Mesenchymal stem cell (in vitro differentiated cells and primary cell): Measurements from ENCODE around the gene AFP.

ENCODE experiments used
- DNase-seq: peaks from one replicate; pipeline ENCODE4 v3.0.0-alpha.2; 2013
- H2AFZ ChIP-seq: one replicate; pipeline ENCODE4 v1.6.1; 2013; ENCODE audit warnings: low read depth, mild to moderate bottlenecking, control low read depth, inconsistent platforms, low read length, moderate library complexity
- H2AK5ac ChIP-seq: 2 replicates; pipeline ENCODE4 v1.6.1; 2013; ENCODE audit warnings: low read length, moderate library complexity, mild to moderate bottlenecking, inconsistent platforms; ENCODE audit not compliant: severe bottlenecking
- H2BK120ac ChIP-seq: one replicate; pipeline ENCODE4 v1.6.1; 2013; ENCODE audit warnings: low read depth, mild to moderate bottlenecking, inconsistent platforms, low read length, moderate library complexity
- H2BK12ac ChIP-seq, 2 experiments: one replicate each; pipeline ENCODE4 v1.6.1; 2013; ENCODE audit warnings: inconsistent platforms in 2 of 2, low read length in 2 of 2, mild to moderate bottlenecking in 2 of 2, moderate library complexity in 2 of 2, control low read depth in 1 of 2
- H2BK15ac ChIP-seq: one replicate; pipeline ENCODE4 v1.6.1; 2013; ENCODE audit warnings: mild to moderate bottlenecking, low read depth, inconsistent platforms; ENCODE audit not compliant: poor library complexity, severe bottlenecking
- H2BK5ac ChIP-seq: 2 replicates; pipeline ENCODE4 v1.6.1; 2013; ENCODE audit warnings: low read depth, mild to moderate bottlenecking, low read length, control low read depth, inconsistent platforms; ENCODE audit not compliant: poor library complexity, severe bottlenecking
- H3K14ac ChIP-seq, 2 experiments: one replicate each; pipeline ENCODE4 v1.6.1; 2013; ENCODE audit warnings: inconsistent platforms in 2 of 2, low read length in 2 of 2, control low read depth in 1 of 2, mild to moderate bottlenecking in 1 of 2, moderate library complexity in 1 of 2
- H3K18ac ChIP-seq, 2 experiments: one replicate each; pipeline ENCODE4 v1.6.1; 2013; ENCODE audit warnings: inconsistent platforms in 2 of 2, low read length in 2 of 2, control low read depth in 1 of 2, low read depth in 1 of 2, mild to moderate bottlenecking in 1 of 2
- H3K23ac ChIP-seq, 2 experiments: one replicate each; pipeline ENCODE4 v1.6.1; 2013; ENCODE audit warnings: inconsistent platforms in 2 of 2, low read length in 2 of 2, mild to moderate bottlenecking in 2 of 2, moderate library complexity in 2 of 2, control low read depth in 1 of 2
- H3K27ac ChIP-seq: 2 replicates; pipeline ENCODE4 v1.5.1; 2013; ENCODE audit warnings: mild to moderate bottlenecking, moderate library complexity, low read length, control low read depth, inconsistent platforms; ENCODE audit not compliant: poor library complexity, severe bottlenecking
- H3K27me3 ChIP-seq, 2 experiments: 2 replicates each; pipeline versions ENCODE4 v1.6.1 to v1.7.0; 2013; ENCODE audit warnings: low read length in 2 of 2, mild to moderate bottlenecking in 2 of 2, moderate library complexity in 2 of 2, control low read depth in 1 of 2, inconsistent platforms in 1 of 2; ENCODE audit not compliant: control insufficient read depth in 1 of 2, insufficient read depth in 1 of 2
- H3K36me3 ChIP-seq, 2 experiments: 2 replicates each; pipeline versions ENCODE4 v1.6.1 to v1.7.0; 2013; ENCODE audit warnings: low read length in 2 of 2, control low read depth in 1 of 2, inconsistent platforms in 1 of 2, low read depth in 1 of 2, mild to moderate bottlenecking in 1 of 2; ENCODE audit not compliant: insufficient read depth in 2 of 2, control insufficient read depth in 1 of 2
- H3K4ac ChIP-seq, 2 experiments: one replicate each; pipeline ENCODE4 v1.6.1; 2013; ENCODE audit warnings: inconsistent platforms in 2 of 2, low read length in 2 of 2, mild to moderate bottlenecking in 2 of 2, moderate library complexity in 2 of 2, control low read depth in 1 of 2, low read depth in 1 of 2
- H3K4me1 ChIP-seq: 2 replicates; pipeline ENCODE4 v1.6.1; 2013; ENCODE audit warnings: low read depth, low read length, control low read depth; ENCODE audit not compliant: control insufficient read depth, insufficient read depth
- H3K4me2 ChIP-seq: 2 replicates; pipeline ENCODE4 v1.6.1; 2013; ENCODE audit warnings: low read length, mild to moderate bottlenecking, inconsistent platforms; ENCODE audit not compliant: poor library complexity, severe bottlenecking
- H3K4me3 ChIP-seq, 2 experiments: 2 replicates each; pipeline versions ENCODE4 v1.5.1 to v1.7.0; 2013; ENCODE audit warnings: low read length in 2 of 2, mild to moderate bottlenecking in 2 of 2, control low read depth in 1 of 2, low read depth in 1 of 2; ENCODE audit not compliant: insufficient read depth in 1 of 2
- H3K79me1 ChIP-seq: replicated peaks from 2 replicates; pipeline ENCODE4 v1.6.1; 2013; ENCODE audit warnings: mild to moderate bottlenecking, control low read depth, low read length, inconsistent platforms; ENCODE audit not compliant: poor library complexity, severe bottlenecking
- H3K9ac ChIP-seq: 2 replicates; pipeline ENCODE4 v1.7.0; 2013; ENCODE audit warnings: mild to moderate bottlenecking, low read length, moderate library complexity
- H3K9me3 ChIP-seq: 2 replicates; pipeline ENCODE4 v1.7.0; 2013; ENCODE audit warnings: mild to moderate bottlenecking, low read length; ENCODE audit not compliant: control insufficient read depth
- H4K8ac ChIP-seq: one replicate; pipeline ENCODE4 v1.6.1; 2013; ENCODE audit warnings: inconsistent platforms, mild to moderate bottlenecking, low read length, moderate library complexity
- H4K91ac ChIP-seq: one replicate; pipeline ENCODE4 v1.6.1; 2013; ENCODE audit warnings: mild to moderate bottlenecking, low read length, inconsistent platforms
- WGBS: methylation state at CpG from one replicate; pipeline ENCODE4 v1.1.7; 2013; ENCODE audit warnings: mixed read lengths; 5-methylcytosine and 5-hydroxymethylcytosine counted together

AFP gene

DNA sequence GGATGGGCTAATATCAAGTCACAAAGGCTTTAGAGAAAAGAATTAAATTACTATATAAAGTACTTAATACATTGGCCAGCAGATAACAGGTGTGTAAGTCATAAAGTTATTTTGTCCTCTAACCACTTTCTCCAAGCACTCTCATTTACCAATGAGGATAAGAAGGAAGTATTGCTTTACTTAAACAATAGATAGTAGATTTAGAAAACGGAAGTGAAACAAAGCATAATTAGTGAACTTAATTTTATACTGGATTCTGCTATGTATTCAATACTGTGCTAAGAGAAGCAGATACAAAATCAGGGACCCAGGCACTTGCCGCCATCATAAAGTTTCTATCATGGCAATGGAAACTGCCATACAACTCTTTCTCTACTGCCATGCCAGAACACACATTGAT is 69.5 kb downstream of the AFP start:
- Histone ChIP-seq H3K27ac (no peak overlapping the region), H3K4ac (no peak overlapping the region), H3K4me2 (no peak overlapping the region), H4K91ac (no peak overlapping the region), H2AK5ac (no peak overlapping the region), H2BK120ac (no peak overlapping the region), H3K79me1 (no peaks in the 10 kb centered on the region), H2BK5ac (no peak overlapping the region), H3K4me1 (no peaks in the 10 kb centered on the region), H4K8ac (no peak overlapping the region), H3K36me3 (no peaks in the 10 kb centered on the region), H3K27me3 (no peaks in the 10 kb centered on the region), H3K14ac (no peak overlapping the region), H3K4me3 (no peak overlapping the region), H3K9ac (no peak overlapping the region), H3K18ac (no peak overlapping the region), H2AFZ (no peak overlapping the region), H2BK12ac (no peak overlapping the region), H3K9me3 (no peaks in the 10 kb centered on the region), H3K23ac (no peak overlapping the region), H2BK15ac (no peak overlapping the region)
- WGBS: no CpG with 5 or more reads among the region's 2 CpGs
- no peak for DNase-seq
